WTC11 (cell line): Measurements from ENCODE around the gene THSD4. TPM values are rescaled to one million over a fixed set of nuclear protein-coding genes. Genes with fewer than 3 reads are reported as not detected.

Experiments
- ATAC-seq: fragments of 200-7000 bp; cut with Tn5 transposase; 2 replicates; pipeline ENCODE4 v1.10.0; 2021; ENCODE audit warnings: mild to moderate bottlenecking, moderate library complexity
- CTCF ChIA-PET: fragments of 300-600 bp; sonication (Branson Sonifier 250); formaldehyde crosslinking; loops from one replicate; lab custom pipeline; 2021; ENCODE audit warnings: antibody characterized with exemption; lab: Charles Lee
- POLR2A ChIA-PET: fragments of 350-600 bp; sonication (Branson Sonifier 250); formaldehyde crosslinking; loops from one replicate; lab custom pipeline; 2021; ENCODE audit warnings: antibody characterized with exemption; lab: Charles Lee
- DNase-seq: peaks from one replicate; pipeline ENCODE4 v3.0.0; 2021; ENCODE audit warnings: low spot score
- H3K27ac Mint-ChIP-seq: 2 replicates; pipeline ENCODE4 v1.8.0; 2021; ENCODE audit warnings: mixed read lengths
- H3K27me3 Mint-ChIP-seq: 2 replicates; pipeline ENCODE4 v1.8.0; 2021; ENCODE audit warnings: low read depth, mild to moderate bottlenecking, moderate library complexity, mixed read lengths
- H3K36me3 Mint-ChIP-seq: 2 replicates; pipeline ENCODE4 v1.8.0; 2021; ENCODE audit warnings: mixed read lengths
- H3K4me1 Mint-ChIP-seq: 2 replicates; pipeline ENCODE4 v1.8.0; 2022; ENCODE audit warnings: mixed read lengths
- H3K4me3 Mint-ChIP-seq: 2 replicates; pipeline ENCODE4 v1.8.0; 2021; ENCODE audit warnings: mild to moderate bottlenecking, moderate library complexity, mixed read lengths
- H3K9me3 Mint-ChIP-seq: 2 replicates; pipeline ENCODE4 v1.8.0; 2021; ENCODE audit warnings: mixed read lengths
- ARID4B ChIP-seq: sonication (generic); formaldehyde crosslinking; IDR thresholded peaks from 2 replicates; pipeline ENCODE4 v1.8.0; 2023; ENCODE audit warnings: missing genetic modification reagents, mild to moderate bottlenecking, borderline replicate concordance
- CTCF ChIP-seq: fragments of 200-600 bp; IDR thresholded peaks from 2 replicates; pipeline ENCODE4 v1.8.0; 2022; ENCODE audit warnings: antibody characterized with exemption
- E2F5 ChIP-seq: sonication (generic); formaldehyde crosslinking; IDR thresholded peaks from 2 replicates; pipeline ENCODE4 v1.8.1; 2022; ENCODE audit warnings: mild to moderate bottlenecking, moderate library complexity, missing genetic modification reagents
- ERG ChIP-seq: fragments of 250-450 bp; sonication (Bioruptor Pico); IDR thresholded peaks from 2 replicates; pipeline ENCODE4 v1.8.0; 2021; ENCODE audit warnings: mild to moderate bottlenecking
- FOXK1 ChIP-seq: sonication (generic); formaldehyde crosslinking; IDR thresholded peaks from 2 replicates; pipeline ENCODE4 v1.8.0; 2022; ENCODE audit warnings: mild to moderate bottlenecking, moderate library complexity, missing genetic modification reagents
- GRHL2 ChIP-seq: fragments of 250-450 bp; sonication (Bioruptor Pico); IDR thresholded peaks from 2 replicates; pipeline ENCODE4 v1.8.0; 2022; ENCODE audit warnings: mild to moderate bottlenecking, moderate library complexity; ENCODE audit not compliant: insufficient replicate concordance, severe bottlenecking
- OVOL2 ChIP-seq: fragments of 250-450 bp; sonication (Bioruptor Pico); IDR thresholded peaks from 2 replicates; pipeline ENCODE4 v1.9.0; 2021; ENCODE audit warnings: mild to moderate bottlenecking, borderline replicate concordance
- PRDM15 ChIP-seq: sonication (generic); formaldehyde crosslinking; IDR thresholded peaks from 2 replicates; pipeline ENCODE4 v1.8.0; 2022; ENCODE audit warnings: missing genetic modification reagents
- PRRX2 ChIP-seq: fragments of 250-450 bp; sonication (Bioruptor Pico); IDR thresholded peaks from 2 replicates; pipeline ENCODE4 v1.8.0; 2021; ENCODE audit warnings: mild to moderate bottlenecking
- SOX15 ChIP-seq: fragments of 250-450 bp; sonication (Bioruptor Pico); IDR thresholded peaks from 2 replicates; pipeline ENCODE4 v1.9.0; 2021; ENCODE audit warnings: mild to moderate bottlenecking
- TP53 ChIP-seq: sonication (generic); formaldehyde crosslinking; IDR thresholded peaks from 2 replicates; pipeline ENCODE4 v1.8.1; 2023; ENCODE audit warnings: mild to moderate bottlenecking, missing genetic modification reagents
- ZBTB21 ChIP-seq: sonication (generic); formaldehyde crosslinking; IDR thresholded peaks from 2 replicates; pipeline ENCODE4 v1.8.1; 2023; ENCODE audit warnings: mild to moderate bottlenecking, missing genetic modification reagents, borderline replicate concordance
- ZNF317 ChIP-seq: sonication (generic); formaldehyde crosslinking; IDR thresholded peaks from 2 replicates; pipeline ENCODE4 v1.8.1; 2023; ENCODE audit warnings: low read depth, mild to moderate bottlenecking, moderate library complexity, missing genetic modification reagents, borderline replicate concordance
- ZNF396 ChIP-seq: fragments of 250-450 bp; sonication (Bioruptor Pico); IDR thresholded peaks from 2 replicates; pipeline ENCODE4 v1.8.0; 2021; ENCODE audit warnings: mild to moderate bottlenecking, moderate library complexity, borderline replicate concordance
- ZNF423 ChIP-seq: fragments of 250-450 bp; sonication (Bioruptor Pico); IDR thresholded peaks from 2 replicates; pipeline ENCODE4 v2.1.2; 2022; ENCODE audit warnings: mild to moderate bottlenecking, moderate library complexity
- ZSCAN18 ChIP-seq: fragments of 250-450 bp; sonication (Bioruptor Pico); IDR thresholded peaks from 2 replicates; pipeline ENCODE4 v2.1.2; 2022; ENCODE audit warnings: mild to moderate bottlenecking, moderate library complexity
- total RNA-seq: library from RNA; stranded (reverse); gene quantifications from 3 replicates; pipeline ENCODE4 v1.2.3, GENCODE V29; 2021

THSD4 gene
- total RNA-seq, 1 experiment from 2014 or later = 7.8 TPM

- no peak for ATAC-seq
- CTCF ChIA-PET = interaction anchor here (0.9 to 1.3 kb wide), 5 partner anchors 8 to 177 kb away, joined by 3 to 4 read pairs (median 4); no protein-coding TSS in a partner anchor
Measured at GRCh38 chr15:71729319-71729718, 614.0 kb downstream of the THSD4 start.

GRCh38 chr15:71730277-71731144 is 615.2 kb downstream of the THSD4 start:
- Mint-ChIP-seq H3K4me3 (no peak overlapping the region), H3K4me1 (no peaks in the 10 kb centered on the region), H3K36me3 (no peaks in the 10 kb centered on the region), H3K27ac (no peak overlapping the region), H3K9me3 (no peaks in the 10 kb centered on the region), H3K27me3 (no peaks in the 10 kb centered on the region)
- DNase-seq (peak; percentile 40), ATAC-seq (peak; percentile 78)
- ChIA-PET POLR2A (no interaction called here), CTCF (interaction anchor here (0.9 to 2.4 kb wide), 6 partner anchors 9 to 178 kb away, joined by 3 to 16 read pairs (median 4); no protein-coding TSS in a partner anchor)
- TF ChIP-seq ZNF423 (CRISPR knock-in tag) (peak; percentile 98), ZNF396 (CRISPR knock-in tag) (no peak), PRRX2 (CRISPR knock-in tag) (no peak), ARID4B (CRISPR knock-in tag) (no peak), GRHL2 (CRISPR knock-in tag) (no peak), ZSCAN18 (no peak), ZNF317 (CRISPR knock-in tag) (no peak), PRDM15 (no peak), ZBTB21 (CRISPR knock-in tag) (no peak), ERG (CRISPR knock-in tag) (no peak), SOX15 (CRISPR knock-in tag) (no peak), E2F5 (no peak), CTCF (peak; percentile 80), OVOL2 (no peak), FOXK1 (CRISPR knock-in tag) (no peak)

More at GRCh38 chr15:71729319-71729718, 614.0 kb downstream of the THSD4 start:
- H3K36me3 Mint-ChIP-seq = no peaks in the 10 kb centered on the region
- H3K4me3 Mint-ChIP-seq = no peak overlapping the region
- no peak overlapping the region for H3K27ac Mint-ChIP-seq
- H3K4me1 Mint-ChIP-seq = no peaks in the 10 kb centered on the region
- no peaks in the 10 kb centered on the region for H3K9me3 Mint-ChIP-seq
- H3K27me3 Mint-ChIP-seq = no peaks in the 10 kb centered on the region
- POLR2A ChIA-PET = no interaction called here
- TF ChIP-seq TP53 (no peak), GRHL2 (CRISPR knock-in tag) (no peak)
- no peak for DNase-seq
